GM12892 (cell line): ENCODE measurements around the gene CRYBG3.

Source experiments
- POLR2A ChIP-seq: IDR thresholded peaks from 2 replicates; pipeline ENCODE4 v1.6.1; 2011; ENCODE audit warnings: low read depth, low read length, control low read depth
- TAF1 ChIP-seq: IDR thresholded peaks from 2 replicates; pipeline ENCODE4 v1.6.1; 2011; ENCODE audit warnings: low read depth, mild to moderate bottlenecking, control low read depth, low read length, borderline replicate concordance

GRCh38 chr3:97820780-97821179 is 1.0 kb upstream of the CRYBG3 start:
- no peak for TF ChIP-seq TAF1
- no peak for TF ChIP-seq POLR2A
